Mesodermal cell (in vitro differentiated cells): ENCODE data around the gene SNX20.

Source experiments
- H3K27ac ChIP-seq: 2 replicates; pipeline ENCODE4 v1.7.0; 2013; ENCODE audit warnings: mild to moderate bottlenecking, low read depth, low read length, moderate library complexity; ENCODE audit not compliant: severe bottlenecking
- H3K36me3 ChIP-seq: 2 replicates; pipeline ENCODE4 v1.7.1; 2013; ENCODE audit warnings: mild to moderate bottlenecking, low read length, moderate library complexity; ENCODE audit not compliant: control insufficient read depth, insufficient read depth
- H3K4me1 ChIP-seq: one replicate; pipeline ENCODE4 v1.7.1; 2013; ENCODE audit warnings: mild to moderate bottlenecking, low read length; ENCODE audit not compliant: insufficient read depth, control insufficient read depth, poor library complexity, severe bottlenecking
- H3K4me3 ChIP-seq: 2 replicates; pipeline ENCODE4 v1.7.0; 2013; ENCODE audit warnings: low read length, control low read depth, mild to moderate bottlenecking; ENCODE audit not compliant: insufficient read depth, poor library complexity, severe bottlenecking; ENCODE audit errors: extremely low read depth
- H3K9me3 ChIP-seq: 2 replicates; pipeline ENCODE4 v1.7.1; 2013; ENCODE audit warnings: mild to moderate bottlenecking, low read length, moderate library complexity; ENCODE audit not compliant: control insufficient read depth
- WGBS, 2 experiments: methylation state at CpG; one replicate each; pipeline ENCODE4 v1.1.5; 2013; ENCODE audit warnings: missing lambda C conversion rate in 2 of 2; ENCODE audit not compliant: insufficient coverage in 2 of 2; 5-methylcytosine and 5-hydroxymethylcytosine counted together

SNX20 gene

GRCh38 chr16:50653633-50654519 is 27.2 kb downstream of the SNX20 start:
- Histone ChIP-seq H3K27ac (no peak overlapping the region), H3K4me1 (peaks cover 5% of the 10 kb centered on the region), H3K4me3 (no peak overlapping the region), H3K36me3 (no peaks in the 10 kb centered on the region), H3K9me3 (no peaks in the 10 kb centered on the region)
- 87 to 95% methylated on average over 11 of the region's 11 CpGs for WGBS, 2 experiments

- Histone ChIP-seq H3K4me1 (peaks cover 5% of the 10 kb centered on the region), H3K36me3 (no peaks in the 10 kb centered on the region), H3K4me3 (no peak overlapping the region), H3K9me3 (no peaks in the 10 kb centered on the region), H3K27ac (no peak overlapping the region)
- 74 to 75% methylated on average over 11 to 13 of the region's 14 CpGs for WGBS, 2 experiments
Measured at GRCh38 chr16:50652836-50653425, 28.2 kb downstream of the SNX20 start.

GRCh38 chr16:50651835-50652438 is 29.2 kb downstream of the SNX20 start:
- Histone ChIP-seq H3K4me1 (peaks cover 2% of the 10 kb centered on the region), H3K9me3 (no peaks in the 10 kb centered on the region), H3K36me3 (no peaks in the 10 kb centered on the region), H3K27ac (no peak overlapping the region), H3K4me3 (no peak overlapping the region)
- 94 to 100% methylated on average over 1 to 2 of the region's 3 CpGs for WGBS, 2 experiments

- Histone ChIP-seq H3K9me3 (no peaks in the 10 kb centered on the region), H3K27ac (no peak overlapping the region), H3K4me3 (no peak overlapping the region), H3K36me3 (peaks cover 7% of the 10 kb centered on the region), H3K4me1 (no peaks in the 10 kb centered on the region)
- WGBS, 2 experiments, result 75 to 76% methylated on average over 8 of the region's 8 CpGs
Measured at GRCh38 chr16:50646345-50646744, 34.8 kb downstream of the SNX20 start.

DNA sequence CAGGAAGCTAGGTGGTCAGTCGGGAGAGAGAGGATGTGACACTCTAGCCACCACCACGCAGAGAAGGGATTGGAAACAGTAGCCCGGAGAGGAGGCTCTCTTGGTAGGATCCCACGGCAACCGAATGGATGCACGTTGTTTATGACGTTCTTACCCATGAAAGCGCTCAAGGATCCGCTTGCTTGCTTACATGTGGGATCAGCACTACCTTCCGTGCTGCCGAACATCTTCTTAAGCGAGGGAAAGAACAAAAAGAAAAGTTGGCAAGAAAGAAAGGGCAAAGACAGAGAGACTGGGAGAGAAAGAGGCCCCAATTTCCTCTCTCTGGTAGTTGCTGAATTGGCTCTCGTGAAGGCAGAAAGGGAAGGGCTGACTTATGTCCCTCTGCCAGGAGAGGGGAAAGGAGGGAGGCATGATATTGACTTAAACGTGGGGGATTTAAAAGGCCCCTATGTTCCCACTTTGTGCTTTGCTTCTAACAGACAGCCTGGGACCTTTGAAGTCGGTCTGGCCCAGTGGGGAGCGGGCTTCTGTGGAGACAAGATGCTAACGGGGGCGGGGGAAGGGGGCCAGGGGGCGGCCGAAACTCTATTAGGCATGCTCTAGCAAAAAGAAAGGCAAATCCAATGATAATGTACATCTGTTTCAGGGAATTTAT is 35.4 kb downstream of the SNX20 start:
- Histone ChIP-seq H3K4me3 (no peak overlapping the region), H3K27ac (peak overlapping the region; percentile 44), H3K4me1 (no peaks in the 10 kb centered on the region), H3K9me3 (no peaks in the 10 kb centered on the region), H3K36me3 (peaks cover 7% of the 10 kb centered on the region)
- WGBS, 2 experiments, result 62 to 64% methylated on average over 12 to 14 of the region's 20 CpGs

DNA sequence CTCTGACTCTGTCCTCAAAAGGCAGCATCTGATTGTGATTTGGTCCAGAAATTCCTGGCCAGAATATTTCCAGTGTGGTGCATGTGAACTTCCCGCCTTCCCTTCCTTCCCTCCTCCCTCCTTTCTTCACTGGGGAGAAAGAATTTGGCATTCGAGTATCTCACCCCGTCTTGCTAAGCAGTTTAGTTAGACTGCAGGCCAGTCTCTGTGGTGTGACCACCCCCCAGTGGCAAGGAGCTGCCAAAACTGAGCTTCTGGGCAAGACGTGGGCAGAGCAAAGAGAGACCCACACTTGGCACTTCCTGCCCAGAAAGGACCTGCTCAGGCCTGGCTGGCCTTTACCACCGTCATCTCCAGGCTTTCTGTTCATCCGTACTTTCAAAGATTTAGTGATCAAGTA is 36.4 kb downstream of the SNX20 start:
- WGBS, 2 experiments, result 50 to 65% methylated on average over 2 to 6 of the region's 6 CpGs
- H3K36me3 ChIP-seq, result peaks cover 7% of the 10 kb centered on the region
- H3K4me1 ChIP-seq, result no peaks in the 10 kb centered on the region
- no peak overlapping the region for H3K4me3 ChIP-seq
- H3K9me3 ChIP-seq, result no peaks in the 10 kb centered on the region
- peak overlapping the region; percentile 32 for H3K27ac ChIP-seq

DNA sequence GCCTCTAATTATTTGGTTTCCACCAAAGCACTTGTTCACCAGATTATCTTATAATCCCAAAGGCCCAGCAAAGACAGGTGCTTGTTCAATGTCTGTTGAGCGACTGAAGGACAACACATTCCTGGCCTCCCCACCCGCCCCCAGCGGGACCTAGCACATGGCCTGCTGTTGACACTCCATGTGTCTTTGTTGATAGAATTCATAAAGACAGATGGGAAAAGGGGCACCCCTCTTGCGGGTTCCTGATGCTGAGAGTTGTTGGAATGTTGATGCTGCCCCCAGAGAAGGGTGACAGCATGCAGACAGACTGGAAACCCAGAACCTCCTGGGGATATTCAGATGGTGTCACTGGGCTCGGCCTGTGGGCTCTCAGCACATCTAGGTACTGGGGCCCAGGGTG is 36.9 kb downstream of the SNX20 start:
- no peak overlapping the region for H3K27ac ChIP-seq
- H3K4me1 ChIP-seq, result no peaks in the 10 kb centered on the region
- H3K4me3 ChIP-seq, result no peak overlapping the region
- no peaks in the 10 kb centered on the region for H3K9me3 ChIP-seq
- 95 to 100% methylated on average over 2 to 5 of the region's 5 CpGs for WGBS, 2 experiments
- peaks cover 7% of the 10 kb centered on the region for H3K36me3 ChIP-seq

DNA sequence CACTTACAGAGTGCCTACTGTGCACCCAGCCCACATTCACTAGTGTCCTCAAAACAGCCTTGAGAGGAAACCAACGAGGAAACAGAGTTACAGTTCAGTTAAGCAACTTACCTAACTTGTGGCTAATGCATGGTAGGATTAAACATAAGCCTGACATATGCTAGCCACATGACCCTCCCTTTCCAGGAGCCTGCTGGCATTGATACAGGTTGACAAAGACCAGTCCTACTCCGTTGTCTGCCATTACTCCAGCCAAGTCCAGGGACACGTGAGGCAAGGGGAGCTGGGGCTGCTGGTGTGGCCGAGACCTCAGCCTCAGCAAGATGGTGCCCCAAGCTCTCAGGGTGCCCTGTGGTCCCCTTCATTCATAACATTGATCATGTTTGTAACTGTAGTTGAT is 37.9 kb downstream of the SNX20 start:
- Histone ChIP-seq H3K27ac (no peak overlapping the region), H3K4me1 (no peaks in the 10 kb centered on the region), H3K36me3 (peaks cover 7% of the 10 kb centered on the region), H3K9me3 (no peaks in the 10 kb centered on the region), H3K4me3 (no peak overlapping the region)
- WGBS, 2 experiments, result 85 to 100% methylated on average over 1 to 4 of the region's 4 CpGs

DNA sequence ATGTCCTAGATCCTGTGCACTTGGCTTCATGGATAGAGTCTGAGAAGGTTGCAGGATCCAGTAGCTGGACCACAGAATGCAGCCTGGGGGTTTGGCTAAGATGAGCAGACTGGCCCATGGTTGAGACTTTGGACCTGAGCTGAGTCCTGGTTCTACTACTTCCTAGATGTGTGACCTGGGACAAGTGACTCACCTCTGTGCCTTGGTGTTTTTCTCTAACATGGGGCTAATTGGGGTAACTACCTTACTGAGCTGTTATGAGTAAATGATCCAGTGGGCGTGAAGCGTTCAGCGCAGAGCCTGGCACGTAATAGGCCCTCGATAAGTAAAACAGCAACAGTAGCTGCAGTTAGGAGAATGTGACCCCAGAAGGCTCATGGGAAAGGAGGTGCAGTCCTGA is 38.8 kb downstream of the SNX20 start:
- no peaks in the 10 kb centered on the region for H3K9me3 ChIP-seq
- 95 to 100% methylated on average over 5 of the region's 5 CpGs for WGBS, 2 experiments
- H3K27ac ChIP-seq, result no peak overlapping the region
- peaks cover 7% of the 10 kb centered on the region for H3K36me3 ChIP-seq
- H3K4me3 ChIP-seq, result no peak overlapping the region
- H3K4me1 ChIP-seq, result no peaks in the 10 kb centered on the region

GRCh38 chr16:50641818-50642187 is 39.3 kb downstream of the SNX20 start:
- no peak overlapping the region for H3K4me3 ChIP-seq
- H3K27ac ChIP-seq, result no peak overlapping the region
- H3K9me3 ChIP-seq, result no peaks in the 10 kb centered on the region
- WGBS, 2 experiments, result 94 to 97% methylated on average over 3 to 4 of the region's 4 CpGs
- no peaks in the 10 kb centered on the region for H3K4me1 ChIP-seq
- peaks cover 9% of the 10 kb centered on the region for H3K36me3 ChIP-seq
